ENCODE measurements around the gene KLHDC4.

KLHDC4 gene

GRCh38 chr16:87715231-87715630 is 50.6 kb downstream of the KLHDC4 start:
- no peak for DNase-seq

GRCh38 chr16:87713451-87714229 is 52.1 kb downstream of the KLHDC4 start:
- peak; percentile 53 to 60 for DNase-seq

- no peak for DNase-seq
These were observed 53.5 kb downstream of the KLHDC4 start for GRCh38 chr16:87712184-87712762.

GRCh38 chr16:87710887-87711286 is 54.9 kb downstream of the KLHDC4 start:
- no peak for DNase-seq

- DNase-seq, result no peak
These were observed 56.1 kb downstream of the KLHDC4 start for GRCh38 chr16:87709677-87710076.

GRCh38 chr16:87708881-87709638 is 56.7 kb downstream of the KLHDC4 start:
- no peak for DNase-seq

GRCh38 chr16:87707714-87708580 is 57.8 kb downstream of the KLHDC4 start:
- DNase-seq, result no peak

- DNase-seq, result no peak
These were observed 58.7 kb downstream of the KLHDC4 start for GRCh38 chr16:87707097-87707496.

GRCh38 chr16:87706278-87707000 is 59.3 kb downstream of the KLHDC4 start:
- no peak for DNase-seq

- no peak for DNase-seq
These were observed 60.0 kb downstream of the KLHDC4 start for GRCh38 chr16:87705771-87706277.

- DNase-seq, result no peak
These were observed 60.9 kb downstream of the KLHDC4 start for GRCh38 chr16:87704754-87705353.

- no peak for DNase-seq
These were observed 61.9 kb downstream of the KLHDC4 start for GRCh38 chr16:87703835-87704375.

GRCh38 chr16:87703071-87703470 is 62.7 kb downstream of the KLHDC4 start:
- no peak for DNase-seq

- peak; percentile 42 to 61 for DNase-seq
These were observed 63.4 kb downstream of the KLHDC4 start for GRCh38 chr16:87702325-87702811.

- DNase-seq, result no peak
These were observed 64.3 kb downstream of the KLHDC4 start for GRCh38 chr16:87701505-87701921.

GRCh38 chr16:87701078-87701460 is 64.7 kb downstream of the KLHDC4 start:
- no peak for DNase-seq

GRCh38 chr16:87700406-87701077 is 65.2 kb downstream of the KLHDC4 start:
- no peak for DNase-seq

GRCh38 chr16:87698676-87699199 is 67.0 kb downstream of the KLHDC4 start:
- DNase-seq, result no peak

- no peak for DNase-seq
These were observed 67.5 kb downstream of the KLHDC4 start for GRCh38 chr16:87698241-87698640.

- DNase-seq, result no peak
These were observed 68.0 kb downstream of the KLHDC4 start for GRCh38 chr16:87697792-87698191.
